BLaER1 treated with 17β-estradiol and CSF1 and Interleukin-3, amounts not matched to agents 10 nM and 100 nM (cell line): Measurements from ENCODE around the gene KRT17.
"Not testable (repeated sequence)": the region's sequence is repeated elsewhere in the genome, so short reads cannot be mapped to it uniquely, and the experiment has no call there.

Experiments used
- H3K27ac ChIP-seq, 11 experiments: shearing (Covaris generic); formaldehyde crosslinking; 2 replicates each; pipeline ENCODE4 v1.8.1; 2022
- H3K27me3 ChIP-seq, 11 experiments: shearing (Covaris generic); formaldehyde crosslinking; 2 replicates each; pipeline ENCODE4 v1.8.1; 2022
- H3K36me3 ChIP-seq, 11 experiments: shearing (Covaris generic); formaldehyde crosslinking; 2 replicates each; pipeline ENCODE4 v1.8.1; 2022
- H3K4me1 ChIP-seq, 10 experiments: shearing (Covaris generic); formaldehyde crosslinking; 2 replicates each; pipeline ENCODE4 v1.8.1; 2022
- H3K4me2 ChIP-seq, 11 experiments: shearing (Covaris generic); formaldehyde crosslinking; 2 replicates each; pipeline ENCODE4 v1.8.1; 2022
- H3K4me3 ChIP-seq, 10 experiments: shearing (Covaris generic); formaldehyde crosslinking; 2 replicates each; pipeline ENCODE4 v1.8.1; 2022
- H3K9ac ChIP-seq, 11 experiments: shearing (Covaris generic); formaldehyde crosslinking; 2 replicates each; pipeline ENCODE4 v1.8.1; 2022
- H3K9me3 ChIP-seq, 11 experiments: shearing (Covaris generic); formaldehyde crosslinking; replicated peaks in 1 of 11; 2 replicates each; pipeline ENCODE4 v1.8.1; 2022
- H4K20me1 ChIP-seq, 11 experiments: shearing (Covaris generic); formaldehyde crosslinking; 2 replicates each; pipeline ENCODE4 v1.8.1; 2022
- Cebpa-rat ChIP-seq, 11 experiments: shearing (Covaris generic); IDR thresholded peaks; 2 replicates each; pipeline ENCODE4 v1.8.1; 2022

The KRT17 gene

DNA sequence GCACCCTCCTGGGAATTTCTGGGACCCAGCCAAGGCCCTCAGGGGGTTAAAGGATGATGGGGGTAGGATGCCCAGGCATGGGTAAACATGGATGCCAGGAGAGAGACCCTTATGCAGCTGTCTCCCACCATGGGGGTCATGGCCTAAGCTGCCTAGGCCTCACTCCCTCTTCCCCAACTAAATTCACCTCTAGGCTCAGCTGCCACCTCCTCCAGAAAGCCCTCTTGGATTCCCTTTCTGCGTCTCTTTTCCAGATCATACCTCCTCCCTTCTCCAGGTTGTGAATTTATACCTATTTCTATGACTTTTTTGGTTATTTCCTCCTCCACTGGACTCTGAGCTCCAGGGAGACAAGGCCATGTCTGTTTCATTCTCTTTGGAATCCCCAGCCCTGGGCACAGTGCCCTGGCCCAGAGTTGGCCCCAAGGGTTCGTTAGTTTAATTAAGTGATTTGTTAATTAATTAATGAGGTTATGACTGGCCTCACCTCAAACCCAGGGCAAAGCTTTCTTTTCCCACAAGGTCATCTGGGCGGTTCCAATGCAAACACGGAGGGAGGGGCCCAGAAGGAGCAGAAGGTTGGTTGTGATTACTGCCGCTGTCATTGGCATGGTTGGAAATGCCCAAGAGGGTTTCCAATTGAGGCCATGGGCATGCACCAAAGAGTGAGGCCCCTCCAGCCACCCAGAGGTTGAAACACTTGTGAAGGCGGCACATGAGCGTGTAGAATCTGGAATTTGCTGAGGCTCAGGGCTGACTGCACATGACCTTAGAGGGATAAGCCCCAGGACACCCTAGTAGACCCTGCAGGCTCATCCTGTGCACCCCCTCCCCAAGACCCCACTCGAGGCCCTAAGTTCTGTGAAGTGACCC lies 6.9 kb upstream of the KRT17 start:
- TF ChIP-seq Cebpa-rat (IDR thresholded peaks at IDR 0.05): no peak
- Histone ChIP-seq H3K9me3 (no peaks in the 10 kb centered on the region), H3K9ac (no peak overlapping the region), H3K4me3 (no peak overlapping the region), H3K27me3 (no peaks in the 10 kb centered on the region), H4K20me1 (no peaks in the 10 kb centered on the region; a peak in 1 of 22 replicates), H3K4me2 (no peak overlapping the region), H3K27ac (no peak overlapping the region), H3K4me1 (peaks cover 0 to 12% (median 0%) of the 10 kb centered on the region in 10 experiments; a peak in 4 of 20 replicates), H3K36me3 (no peaks in the 10 kb centered on the region)

DNA sequence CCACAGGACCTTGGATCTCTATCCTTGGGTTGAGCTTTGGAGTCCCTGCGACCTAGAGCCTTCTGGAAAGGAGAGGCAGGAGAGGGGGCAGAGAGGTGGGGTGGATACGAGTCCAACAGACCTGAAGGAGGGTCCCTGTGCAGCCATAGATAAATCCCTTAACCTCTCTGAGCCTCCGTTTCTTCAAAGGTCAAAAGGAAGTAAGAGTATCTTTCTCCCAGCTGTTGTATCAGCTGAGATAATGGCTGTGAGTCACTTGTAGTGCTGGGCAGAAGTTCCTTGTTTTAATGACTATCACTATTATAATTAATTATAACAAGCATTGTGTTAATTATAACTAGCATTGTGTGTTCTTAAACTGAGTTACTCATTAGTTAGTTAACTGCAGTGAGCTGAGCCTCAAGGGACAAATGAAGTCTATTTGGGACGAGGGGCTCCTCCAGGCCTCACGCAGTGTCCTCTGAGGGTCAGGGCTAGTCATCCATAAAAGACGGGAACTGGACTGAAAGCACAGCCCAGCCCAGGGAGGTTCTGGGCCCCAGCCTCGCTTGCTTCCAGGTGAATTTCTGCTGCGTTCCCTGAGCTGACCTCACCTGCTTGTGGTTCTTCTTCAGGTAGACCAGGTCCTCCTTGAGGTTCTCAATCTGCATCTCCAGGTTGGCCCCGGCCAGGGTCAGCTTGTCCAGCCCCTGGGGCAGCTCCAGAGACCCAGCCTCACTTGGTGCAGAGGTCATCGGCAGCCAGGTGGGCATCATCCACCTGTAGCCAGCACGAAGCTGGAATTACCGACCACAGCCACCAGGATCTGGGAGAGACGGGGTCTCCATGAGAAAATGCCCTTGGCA lies 5.7 kb upstream of the KRT17 start:
- no peak overlapping the region for H3K4me3 ChIP-seq
- H3K27ac ChIP-seq: no peak overlapping the region
- peak overlapping the region in 2 of 11 experiments; percentile 44; a peak in 3 of 22 replicates for H3K4me2 ChIP-seq
- no peaks in the 10 kb centered on the region for H3K36me3 ChIP-seq
- TF ChIP-seq Cebpa-rat (IDR thresholded peaks at IDR 0.05): no peak
- H3K27me3 ChIP-seq: no peaks in the 10 kb centered on the region
- no peaks in the 10 kb centered on the region for H3K9me3 ChIP-seq
- H4K20me1 ChIP-seq: no peaks in the 10 kb centered on the region; a peak in 1 of 22 replicates
- peaks cover 0 to 12% (median 0%) of the 10 kb centered on the region in 10 experiments; a peak in 4 of 20 replicates for H3K4me1 ChIP-seq
- H3K9ac ChIP-seq: no peak overlapping the region

DNA sequence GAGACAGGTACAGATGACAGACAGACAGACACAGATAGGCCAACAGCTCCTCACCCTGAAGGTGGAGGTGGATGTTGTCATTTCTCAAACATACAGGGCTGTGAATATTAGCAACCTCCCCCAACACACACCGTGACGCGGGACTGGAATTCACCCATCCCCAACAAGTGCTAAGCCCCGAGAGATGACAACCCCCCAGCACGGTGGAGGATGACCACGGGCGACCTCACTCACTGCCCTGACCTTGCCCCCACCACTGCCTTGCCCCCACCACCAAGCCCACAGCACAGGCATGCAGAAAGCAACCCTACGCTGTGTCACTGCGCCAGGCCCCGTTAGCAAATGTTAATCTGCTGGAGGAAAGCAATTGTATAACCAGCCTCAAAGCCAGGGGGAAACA lies 4.9 kb upstream of the KRT17 start:
- TF ChIP-seq Cebpa-rat (IDR thresholded peaks at IDR 0.05): no peak
- Histone ChIP-seq H3K4me3 (no peak overlapping the region), H4K20me1 (no peaks in the 10 kb centered on the region; a peak in 1 of 22 replicates), H3K4me1 (peaks cover 5 to 17% (median 6%) of the 10 kb centered on the region in 10 experiments), H3K4me2 (peak overlapping the region in 1 of 11 experiments; percentile 19; a peak in 1 of 22 replicates), H3K27ac (no peak overlapping the region), H3K9me3 (no peaks in the 10 kb centered on the region), H3K36me3 (no peaks in the 10 kb centered on the region), H3K27me3 (no peaks in the 10 kb centered on the region), H3K9ac (no peak overlapping the region)

DNA sequence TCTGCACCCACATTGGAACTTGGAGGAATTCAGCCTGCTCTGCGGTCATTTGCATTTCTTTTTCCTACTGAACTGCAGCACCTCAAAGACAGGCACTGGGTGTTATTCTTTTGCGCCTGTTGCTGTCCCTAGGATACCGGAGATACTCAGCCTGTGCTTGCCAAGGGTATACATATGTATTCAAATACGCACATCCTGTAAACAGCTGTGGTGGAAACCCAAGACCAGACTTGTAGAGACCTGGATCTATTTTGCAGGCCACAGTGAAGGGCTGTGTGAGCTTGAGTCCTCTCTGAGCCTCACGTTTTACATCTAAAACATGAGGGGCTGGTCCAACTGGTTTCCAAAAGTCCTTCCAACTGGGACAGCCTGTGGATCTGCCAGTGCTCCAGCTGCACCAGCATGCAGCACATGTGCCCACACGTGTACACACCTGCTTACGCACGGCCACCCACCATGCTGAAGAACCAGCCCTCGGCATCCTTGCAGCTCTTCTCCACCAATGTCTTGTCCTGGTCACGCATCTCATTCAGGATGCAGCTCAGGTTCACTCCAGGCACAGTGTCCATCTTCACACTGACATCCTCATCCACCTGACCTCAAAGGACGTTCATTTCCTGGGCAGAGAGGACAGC lies 4.4 kb upstream of the KRT17 start:
- H3K27me3 ChIP-seq, H4K20me1 ChIP-seq, H3K27ac ChIP-seq, H3K4me3 ChIP-seq, H3K9me3 ChIP-seq, H3K4me2 ChIP-seq, H3K36me3 ChIP-seq, H3K9ac ChIP-seq: not testable (repeated sequence)
- peaks cover 7 to 20% (median 10%) of the 10 kb centered on the region in 10 experiments for H3K4me1 ChIP-seq

DNA sequence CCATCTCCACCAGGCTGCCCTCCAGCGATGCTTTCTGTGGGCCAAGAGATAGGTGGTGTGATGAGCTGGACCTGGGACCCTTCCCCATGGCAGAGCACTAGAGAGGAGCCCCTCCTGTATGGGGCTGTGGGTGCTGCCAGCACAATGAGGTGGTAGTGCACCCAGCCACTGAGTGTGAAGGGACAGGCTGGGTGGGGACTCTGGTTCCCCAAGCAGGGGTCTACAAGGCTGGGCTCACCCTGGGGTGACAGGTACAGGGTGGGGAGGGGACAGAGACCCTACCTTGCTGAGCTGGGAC lies 3.6 kb upstream of the KRT17 start:
- not testable (repeated sequence) for H3K27ac ChIP-seq, H3K9me3 ChIP-seq, H3K9ac ChIP-seq, H3K4me3 ChIP-seq, H3K36me3 ChIP-seq, H3K4me2 ChIP-seq, H3K27me3 ChIP-seq, H4K20me1 ChIP-seq
- H3K4me1 ChIP-seq: peaks cover 7 to 20% (median 13%) of the 10 kb centered on the region in 10 experiments

DNA sequence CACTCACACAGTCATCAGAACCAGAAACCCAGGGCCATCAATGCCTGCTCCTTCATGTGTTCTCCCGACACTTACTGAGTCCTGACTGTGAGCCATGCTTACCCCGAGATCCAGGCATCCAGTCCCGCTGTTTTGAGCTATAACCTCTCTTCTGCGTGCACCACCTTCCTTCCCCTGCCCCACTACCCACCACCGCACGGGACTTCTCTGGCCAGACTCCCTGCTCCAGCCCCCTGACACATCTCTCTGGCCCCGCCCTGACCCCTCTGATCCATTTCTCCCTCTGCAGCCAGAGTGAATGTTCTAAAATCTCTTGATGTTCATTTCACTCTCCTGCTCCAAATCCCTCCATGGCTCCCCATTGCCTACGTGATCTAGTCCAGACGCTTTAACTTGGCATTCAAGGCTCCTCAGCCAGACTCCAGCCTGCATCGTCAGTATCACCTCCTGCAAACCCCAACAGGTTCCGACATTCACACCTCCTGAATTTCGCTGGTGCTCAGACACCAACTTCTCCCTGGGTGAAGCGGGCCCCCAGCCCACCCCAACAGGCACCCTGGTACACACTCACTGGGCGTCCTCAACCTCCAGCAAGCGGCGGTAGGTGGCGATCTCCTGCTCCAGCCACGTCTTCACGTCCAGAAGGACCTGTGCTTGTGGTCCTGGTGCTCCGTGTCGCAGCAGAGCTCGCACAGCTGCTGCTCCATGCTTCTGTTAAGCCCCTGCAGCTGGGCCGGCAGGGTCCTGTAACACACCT lies 3.1 kb upstream of the KRT17 start:
- Histone ChIP-seq H3K27me3 (no peaks in the 10 kb centered on the region), H3K4me2 (no peak overlapping the region), H3K27ac (no peak overlapping the region), H3K4me1 (peaks cover 7 to 20% (median 13%) of the 10 kb centered on the region in 10 experiments), H4K20me1 (no peaks in the 10 kb centered on the region), H3K9ac (no peak overlapping the region), H3K36me3 (no peaks in the 10 kb centered on the region), H3K4me3 (no peak overlapping the region), H3K9me3 (no peaks in the 10 kb centered on the region)
- TF ChIP-seq Cebpa-rat (IDR thresholded peaks at IDR 0.05): no peak

DNA sequence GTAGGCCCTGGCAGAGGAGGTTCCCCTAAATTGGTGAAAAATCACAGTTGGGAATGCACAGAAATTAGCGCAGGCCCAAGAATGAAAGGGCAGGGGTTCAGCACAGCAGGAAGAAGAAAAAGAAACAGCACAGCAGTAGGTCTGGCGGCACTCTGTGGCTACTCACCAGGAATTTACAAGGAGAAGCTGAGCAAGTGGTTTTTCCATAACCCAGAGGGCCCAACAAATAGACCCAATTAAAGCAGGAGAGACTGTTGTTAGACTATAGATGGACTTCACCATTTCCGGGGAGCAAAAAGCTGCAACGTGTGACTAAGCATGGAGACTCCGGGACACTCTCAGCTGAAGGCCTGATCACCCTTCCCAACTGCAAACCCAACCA lies 2.5 kb upstream of the KRT17 start:
- not testable (repeated sequence) for H3K4me2 ChIP-seq, H3K9me3 ChIP-seq, H4K20me1 ChIP-seq, H3K9ac ChIP-seq, H3K27me3 ChIP-seq, H3K27ac ChIP-seq, H3K4me3 ChIP-seq, H3K36me3 ChIP-seq
- H3K4me1 ChIP-seq: peaks cover 7 to 20% (median 13%) of the 10 kb centered on the region in 10 experiments

DNA sequence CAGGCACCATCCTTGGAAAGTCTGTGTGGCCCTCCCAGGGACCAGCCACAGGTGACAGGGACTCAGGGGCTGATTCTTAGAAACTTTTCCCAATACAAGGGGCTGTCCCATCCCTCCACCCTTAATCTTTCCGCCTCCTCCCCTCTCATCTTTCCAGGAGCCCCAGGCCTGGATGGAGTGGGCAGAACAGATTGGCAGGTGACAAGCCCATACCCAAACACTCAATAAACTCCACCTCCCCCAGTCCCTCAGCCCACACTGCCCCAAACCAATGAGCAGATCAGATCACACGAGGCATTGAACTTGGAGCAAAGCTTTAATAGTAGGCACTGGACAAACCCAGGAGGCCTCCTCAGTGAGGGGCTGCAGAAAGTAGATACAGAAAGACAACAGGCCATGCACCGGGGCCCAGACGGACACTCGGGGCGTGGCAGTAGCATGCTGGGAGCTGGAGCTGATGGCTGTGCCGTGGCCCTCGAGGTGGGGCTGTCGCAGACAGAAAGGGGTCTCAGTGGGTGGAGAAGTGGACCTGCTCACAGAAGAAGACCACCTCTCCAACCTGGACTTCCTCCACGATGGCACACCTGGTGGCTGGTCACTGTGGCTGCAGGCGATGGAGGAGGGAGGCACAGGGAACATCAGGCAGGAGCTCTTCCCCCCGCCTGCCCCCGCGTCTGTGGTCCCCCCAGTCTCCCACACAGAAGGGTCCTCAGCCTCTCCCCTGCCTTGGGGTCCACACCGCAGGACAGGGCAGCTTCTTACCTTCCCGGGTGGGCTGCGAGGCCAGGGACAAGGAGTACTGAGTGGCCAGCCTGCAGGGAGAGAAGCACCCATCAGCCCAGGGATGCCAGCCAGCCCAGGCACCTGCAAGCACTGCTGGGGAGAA lies 1.9 kb upstream of the KRT17 start:
- H3K9ac ChIP-seq, H3K27ac ChIP-seq, H3K9me3 ChIP-seq, H3K27me3 ChIP-seq, H3K4me2 ChIP-seq, H3K4me3 ChIP-seq, H3K36me3 ChIP-seq, H4K20me1 ChIP-seq: not testable (repeated sequence)
- peaks cover 7 to 20% (median 13%) of the 10 kb centered on the region in 10 experiments for H3K4me1 ChIP-seq
